HEK293 (cell line): ENCODE results near the gene HNRNPH2.
A peak's percentile ranks its signal among the peaks of the same experiment; 100 is the strongest.

ENCODE experiments used
- CTCF ChIA-PET: fragments of 350-600 bp; formaldehyde crosslinking; extraction: SDS; loops from one replicate; lab custom pipeline; 2021; ENCODE audit warnings: antibody characterized with exemption; lab: Yijun Ruan, JAX
- POLR2A ChIA-PET: fragments of 300-600 bp; formaldehyde crosslinking; extraction: SDS; loops from one replicate; lab custom pipeline; 2020; ENCODE audit warnings: antibody characterized with exemption, inconsistent platforms; lab: Yijun Ruan, JAX
- H3K27ac ChIP-seq: fragments of 200-500 bp; sonication (Bioruptor generic); 2 replicates; pipeline ENCODE4 v1.5.1; 2014; ENCODE audit warnings: low read depth, low read length, control low read depth, inconsistent platforms; ENCODE audit errors: extremely low read depth
- H3K36me3 ChIP-seq, 2 experiments: fragments of 200-500 bp in 1 of 2; sonication (Bioruptor generic) in 1 of 2; 1 replicate in 1 of 2; 2 replicates in 1 of 2; pipeline ENCODE4 v1.5.1; 2014 to 2017; ENCODE audit warnings: inconsistent platforms in 2 of 2, low read length in 2 of 2; ENCODE audit not compliant: control insufficient read depth in 2 of 2, insufficient read depth in 1 of 2
- H3K4me1 ChIP-seq: fragments of 200-500 bp; sonication (Bioruptor generic); 2 replicates; pipeline ENCODE4 v1.5.1; 2014; ENCODE audit warnings: mild to moderate bottlenecking, low read length, inconsistent platforms; ENCODE audit not compliant: control insufficient read depth, insufficient read depth
- H3K4me3 ChIP-seq: 2 replicates; pipeline ENCODE4 v1.5.1; 2011; ENCODE audit warnings: low read depth, mild to moderate bottlenecking, control low read depth, low read length, moderate library complexity
- H3K9me3 ChIP-seq: fragments of 200-500 bp; sonication (Bioruptor generic); 2 replicates; pipeline ENCODE4 v1.5.1; 2014; ENCODE audit warnings: low read depth, low read length, inconsistent platforms; ENCODE audit not compliant: control insufficient read depth, insufficient read depth
- OSR2 ChIP-seq: fragments of 450-650 bp; formaldehyde crosslinking; IDR thresholded peaks from 2 replicates; pipeline ENCODE4 v1.5.1; 2016; ENCODE audit warnings: missing biosample characterization, missing genetic modification characterization
- ZEB2 ChIP-seq: fragments of 450-650 bp; formaldehyde crosslinking; IDR thresholded peaks from 2 replicates; pipeline ENCODE4 v1.5.1; 2016; ENCODE audit warnings: missing biosample characterization, missing genetic modification characterization
- ZFP3 ChIP-seq: fragments of 450-650 bp; formaldehyde crosslinking; IDR thresholded peaks from 2 replicates; pipeline ENCODE4 v1.5.1; 2016; ENCODE audit warnings: low read depth, missing biosample characterization, missing genetic modification characterization
- ZNF148 ChIP-seq: fragments of 450-650 bp; formaldehyde crosslinking; IDR thresholded peaks from 2 replicates; pipeline ENCODE4 v1.5.0; 2017; ENCODE audit warnings: missing biosample characterization, missing genetic modification characterization, borderline replicate concordance
- ZNF292 ChIP-seq: fragments of 450-650 bp; formaldehyde crosslinking; IDR thresholded peaks from 2 replicates; pipeline ENCODE4 v1.5.1; 2016; ENCODE audit warnings: low read depth, missing biosample characterization, missing genetic modification characterization, borderline replicate concordance
- ZNF426 ChIP-seq: fragments of 450-650 bp; formaldehyde crosslinking; IDR thresholded peaks from 2 replicates; pipeline ENCODE4 v1.5.1; 2017; ENCODE audit warnings: missing biosample characterization, missing genetic modification characterization, mild to moderate bottlenecking, inconsistent platforms, moderate library complexity
- ZNF518A ChIP-seq: fragments of 450-650 bp; formaldehyde crosslinking; conservative IDR thresholded peaks from 2 replicates; pipeline ENCODE4 v1.5.1; 2016; ENCODE audit warnings: low read depth, missing biosample characterization, missing genetic modification characterization
- ZNF639 ChIP-seq: fragments of 450-650 bp; formaldehyde crosslinking; IDR thresholded peaks from 2 replicates; pipeline ENCODE4 v1.5.1; 2016; ENCODE audit warnings: missing biosample characterization, missing genetic modification characterization
- ZSCAN16 ChIP-seq: fragments of 450-650 bp; formaldehyde crosslinking; IDR thresholded peaks from 2 replicates; pipeline ENCODE4 v1.5.1; 2016; ENCODE audit warnings: missing biosample characterization, missing genetic modification characterization
- ZXDB ChIP-seq: fragments of 450-650 bp; formaldehyde crosslinking; IDR thresholded peaks from 2 replicates; pipeline ENCODE4 v1.5.1; 2016; ENCODE audit warnings: missing biosample characterization, missing genetic modification characterization
- TF ChIP-seq, protein P1 (sequence below): fragments of 450-650 bp; formaldehyde crosslinking; IDR thresholded peaks from 2 replicates; pipeline ENCODE4 v1.5.1; 2016; ENCODE audit warnings: missing biosample characterization, missing genetic modification characterization
- TF ChIP-seq, protein P2 (sequence below): fragments of 450-650 bp; formaldehyde crosslinking; IDR thresholded peaks from 2 replicates; pipeline ENCODE4 v1.5.1; 2016; ENCODE audit warnings: missing biosample characterization, missing genetic modification characterization
- TF ChIP-seq, protein P3 (sequence below): fragments of 450-650 bp; formaldehyde crosslinking; IDR thresholded peaks from 2 replicates; pipeline ENCODE4 v1.5.1; 2017; ENCODE audit warnings: missing biosample characterization, missing genetic modification characterization

The HNRNPH2 gene

DNA sequence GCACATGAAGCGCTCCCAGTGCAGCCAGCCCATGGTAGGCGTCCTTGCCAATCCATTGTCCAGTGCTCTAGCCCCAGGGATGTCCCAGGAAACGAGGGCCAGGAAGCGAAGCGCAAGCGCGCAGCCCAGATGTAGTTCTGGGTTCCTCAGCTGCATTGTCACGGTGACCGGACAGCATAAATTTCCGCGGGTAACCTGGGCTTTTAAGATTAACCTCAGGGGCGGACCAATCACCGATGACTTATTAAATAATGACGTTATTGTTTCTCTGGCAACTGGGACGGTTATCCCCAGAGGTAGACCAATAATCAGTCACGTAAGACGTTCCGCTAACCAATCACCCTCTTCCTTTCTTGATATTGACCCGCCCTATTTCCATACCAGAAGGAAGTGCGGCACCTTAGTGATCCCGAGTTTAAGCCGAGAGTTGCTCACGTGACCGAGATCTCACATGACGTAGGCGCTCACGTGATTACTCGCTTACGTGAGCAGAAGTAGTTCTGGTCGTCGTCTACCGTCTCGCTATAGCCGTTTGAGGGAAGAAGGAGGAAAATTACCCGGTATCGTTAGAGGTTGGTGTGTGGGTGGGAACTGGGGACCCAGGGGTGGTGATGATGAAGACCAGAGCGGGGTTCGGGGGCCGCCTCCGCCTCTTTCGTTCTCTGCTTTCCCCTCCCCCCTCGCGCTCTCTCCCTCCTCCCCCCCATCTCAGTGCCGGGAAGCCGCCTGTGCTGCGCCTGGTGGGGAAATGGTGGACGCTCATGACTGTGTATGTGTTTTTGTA is at the start of gene HNRNPH2, which contains the start of gene GLA (continued):
- TF ChIP-seq ZNF518A = peak; percentile 57; the same call in 1 of the 2 replicates
- peak; percentile 98 for TF ChIP-seq ZXDB (tag by site-specific recombination)
- TF ChIP-seq ZSCAN16 = no peak
- TF ChIP-seq ZEB2 = peak; percentile 92
- TF ChIP-seq, protein P1, sequence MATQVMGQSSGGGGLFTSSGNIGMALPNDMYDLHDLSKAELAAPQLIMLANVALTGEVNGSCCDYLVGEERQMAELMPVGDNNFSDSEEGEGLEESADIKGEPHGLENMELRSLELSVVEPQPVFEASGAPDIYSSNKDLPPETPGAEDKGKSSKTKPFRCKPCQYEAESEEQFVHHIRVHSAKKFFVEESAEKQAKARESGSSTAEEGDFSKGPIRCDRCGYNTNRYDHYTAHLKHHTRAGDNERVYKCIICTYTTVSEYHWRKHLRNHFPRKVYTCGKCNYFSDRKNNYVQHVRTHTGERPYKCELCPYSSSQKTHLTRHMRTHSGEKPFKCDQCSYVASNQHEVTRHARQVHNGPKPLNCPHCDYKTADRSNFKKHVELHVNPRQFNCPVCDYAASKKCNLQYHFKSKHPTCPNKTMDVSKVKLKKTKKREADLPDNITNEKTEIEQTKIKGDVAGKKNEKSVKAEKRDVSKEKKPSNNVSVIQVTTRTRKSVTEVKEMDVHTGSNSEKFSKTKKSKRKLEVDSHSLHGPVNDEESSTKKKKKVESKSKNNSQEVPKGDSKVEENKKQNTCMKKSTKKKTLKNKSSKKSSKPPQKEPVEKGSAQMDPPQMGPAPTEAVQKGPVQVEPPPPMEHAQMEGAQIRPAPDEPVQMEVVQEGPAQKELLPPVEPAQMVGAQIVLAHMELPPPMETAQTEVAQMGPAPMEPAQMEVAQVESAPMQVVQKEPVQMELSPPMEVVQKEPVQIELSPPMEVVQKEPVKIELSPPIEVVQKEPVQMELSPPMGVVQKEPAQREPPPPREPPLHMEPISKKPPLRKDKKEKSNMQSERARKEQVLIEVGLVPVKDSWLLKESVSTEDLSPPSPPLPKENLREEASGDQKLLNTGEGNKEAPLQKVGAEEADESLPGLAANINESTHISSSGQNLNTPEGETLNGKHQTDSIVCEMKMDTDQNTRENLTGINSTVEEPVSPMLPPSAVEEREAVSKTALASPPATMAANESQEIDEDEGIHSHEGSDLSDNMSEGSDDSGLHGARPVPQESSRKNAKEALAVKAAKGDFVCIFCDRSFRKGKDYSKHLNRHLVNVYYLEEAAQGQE = peak; percentile 42; the same call in 1 of the 2 replicates
- TF ChIP-seq, protein P2, sequence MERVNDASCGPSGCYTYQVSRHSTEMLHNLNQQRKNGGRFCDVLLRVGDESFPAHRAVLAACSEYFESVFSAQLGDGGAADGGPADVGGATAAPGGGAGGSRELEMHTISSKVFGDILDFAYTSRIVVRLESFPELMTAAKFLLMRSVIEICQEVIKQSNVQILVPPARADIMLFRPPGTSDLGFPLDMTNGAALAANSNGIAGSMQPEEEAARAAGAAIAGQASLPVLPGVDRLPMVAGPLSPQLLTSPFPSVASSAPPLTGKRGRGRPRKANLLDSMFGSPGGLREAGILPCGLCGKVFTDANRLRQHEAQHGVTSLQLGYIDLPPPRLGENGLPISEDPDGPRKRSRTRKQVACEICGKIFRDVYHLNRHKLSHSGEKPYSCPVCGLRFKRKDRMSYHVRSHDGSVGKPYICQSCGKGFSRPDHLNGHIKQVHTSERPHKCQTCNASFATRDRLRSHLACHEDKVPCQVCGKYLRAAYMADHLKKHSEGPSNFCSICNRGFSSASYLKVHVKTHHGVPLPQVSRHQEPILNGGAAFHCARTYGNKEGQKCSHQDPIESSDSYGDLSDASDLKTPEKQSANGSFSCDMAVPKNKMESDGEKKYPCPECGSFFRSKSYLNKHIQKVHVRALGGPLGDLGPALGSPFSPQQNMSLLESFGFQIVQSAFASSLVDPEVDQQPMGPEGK (tag by site-specific recombination) = peak; percentile 91
- no peak for TF ChIP-seq ZFP3 (tag by site-specific recombination)
- TF ChIP-seq, all 188 proteins: peak for 74

DNA sequence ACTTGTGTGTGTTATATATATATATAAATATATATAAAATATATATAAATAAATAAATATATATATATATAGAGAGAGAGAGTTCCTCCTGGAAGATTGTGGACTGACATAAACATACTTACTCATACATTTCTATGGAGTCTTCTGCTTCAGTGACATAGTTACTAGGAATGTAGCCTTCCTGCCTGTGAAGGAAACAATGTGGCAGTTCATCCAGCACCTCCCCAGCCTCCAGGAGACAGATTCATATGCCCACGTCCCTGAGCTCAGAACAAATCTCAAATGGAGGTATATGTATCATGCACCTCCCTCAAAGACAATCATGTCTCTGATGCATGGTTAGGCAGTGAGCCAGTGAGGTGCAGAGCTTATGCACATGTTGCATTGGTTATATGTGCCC is 48.1 kb upstream of the HNRNPH2 start:
- peak; percentile 8; the same call in 1 of the 2 replicates for TF ChIP-seq ZNF426
- TF ChIP-seq OSR2 = no peak
- no peaks in the 10 kb centered on the region for H3K4me1 ChIP-seq
- POLR2A ChIA-PET = interaction anchor here (0.6 to 1.4 kb wide), 2 partner anchors 11 to 14 kb away, joined by 3 to 7 read pairs; partner anchors contain the start of gene TIMM8A
- no peaks in the 10 kb centered on the region for H3K9me3 ChIP-seq
- H3K36me3 ChIP-seq = no peaks in the 10 kb centered on the region
- CTCF ChIA-PET = interaction anchor here (0.6 to 0.7 kb wide), 2 partner anchors 8 to 570 kb away, joined by 3 to 4 read pairs; no protein-coding TSS in a partner anchor
- no peak overlapping the region for H3K4me3 ChIP-seq
- H3K27ac ChIP-seq = no peak overlapping the region

DNA sequence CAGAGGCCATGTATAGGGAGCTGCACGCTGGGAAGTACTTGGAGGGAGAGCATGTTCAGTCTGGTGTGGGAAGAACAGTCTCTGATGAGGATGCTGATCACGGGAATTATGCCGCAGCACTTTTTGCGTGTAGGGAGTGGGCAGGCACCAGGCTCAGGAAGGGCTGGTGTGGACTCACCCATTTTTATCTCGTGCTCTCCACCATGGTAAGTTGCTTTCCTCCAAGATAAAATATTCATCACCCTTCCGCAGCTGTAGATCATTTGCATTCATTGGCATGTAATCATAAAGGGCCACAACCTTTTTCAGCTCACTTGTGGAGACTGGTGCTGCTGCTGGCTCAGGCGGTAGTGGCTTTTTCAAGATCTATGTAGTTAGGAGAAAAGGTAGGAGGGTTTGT is 47.6 kb upstream of the HNRNPH2 start:
- Histone ChIP-seq H3K4me1 (no peaks in the 10 kb centered on the region), H3K36me3 (no peaks in the 10 kb centered on the region), H3K4me3 (no peak overlapping the region), H3K27ac (no peak overlapping the region), H3K9me3 (no peaks in the 10 kb centered on the region)
- ChIA-PET CTCF (interaction anchor here (0.6 to 0.7 kb wide), 2 partner anchors 8 to 569 kb away, joined by 3 to 4 read pairs; no protein-coding TSS in a partner anchor), POLR2A (interaction anchor here (0.6 to 1.4 kb wide), 2 partner anchors 12 to 13 kb away, joined by 3 to 7 read pairs; partner anchors contain the start of gene TIMM8A)
- TF ChIP-seq, protein P3, sequence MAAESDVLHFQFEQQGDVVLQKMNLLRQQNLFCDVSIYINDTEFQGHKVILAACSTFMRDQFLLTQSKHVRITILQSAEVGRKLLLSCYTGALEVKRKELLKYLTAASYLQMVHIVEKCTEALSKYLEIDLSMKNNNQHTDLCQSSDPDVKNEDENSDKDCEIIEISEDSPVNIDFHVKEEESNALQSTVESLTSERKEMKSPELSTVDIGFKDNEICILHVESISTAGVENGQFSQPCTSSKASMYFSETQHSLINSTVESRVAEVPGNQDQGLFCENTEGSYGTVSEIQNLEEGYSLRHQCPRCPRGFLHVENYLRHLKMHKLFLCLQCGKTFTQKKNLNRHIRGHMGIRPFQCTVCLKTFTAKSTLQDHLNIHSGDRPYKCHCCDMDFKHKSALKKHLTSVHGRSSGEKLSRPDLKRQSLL = no peak
- TF ChIP-seq ZNF148 = no peak
- no peak for TF ChIP-seq ZNF639 (tag by site-specific recombination)
- TF ChIP-seq ZNF292 (tag by site-specific recombination) = no peak
